GM21515 (cell line): ENCODE measurements around the gene LRRN2.

ENCODE experiments used
- ATAC-seq: cut with Tn5 transposase; IDR thresholded peaks from one replicate; pipeline ENCODE4 v1.9.1; 2021; ENCODE audit not compliant: unreplicated experiment

Gene LRRN2

DNA sequence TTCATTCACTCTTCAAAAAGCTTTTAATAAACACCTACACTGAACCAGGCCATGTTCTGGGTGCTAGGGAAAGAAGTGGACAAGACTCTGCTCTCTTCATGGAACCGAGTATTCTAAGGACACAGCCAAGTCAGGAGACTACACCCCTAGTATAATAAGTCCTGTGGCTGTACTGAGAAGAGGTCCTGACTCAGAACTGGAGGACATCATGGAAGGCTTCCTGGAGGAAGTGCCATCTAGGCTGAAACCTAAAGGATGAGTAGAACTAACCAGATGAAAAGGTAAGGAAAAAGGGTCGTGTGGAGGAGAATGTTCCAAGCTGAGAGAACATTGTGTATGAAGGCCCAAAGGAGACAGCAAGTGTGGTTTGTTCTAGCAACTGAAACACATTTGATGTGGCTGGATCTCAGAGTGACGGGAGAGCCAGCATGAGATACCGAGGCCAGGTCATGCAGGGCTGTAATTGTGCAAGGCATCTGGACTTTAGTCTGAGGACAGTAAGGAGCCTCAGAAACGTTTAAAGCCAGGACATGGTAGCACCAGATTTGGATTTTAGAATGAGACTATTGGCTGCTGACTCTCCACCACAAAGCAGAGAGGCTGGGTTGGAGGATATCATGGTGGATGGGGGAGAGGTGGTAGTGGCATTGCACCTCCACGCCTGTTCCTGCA is 82.5 kb downstream of the LRRN2 start:
- ATAC-seq: no peak

DNA sequence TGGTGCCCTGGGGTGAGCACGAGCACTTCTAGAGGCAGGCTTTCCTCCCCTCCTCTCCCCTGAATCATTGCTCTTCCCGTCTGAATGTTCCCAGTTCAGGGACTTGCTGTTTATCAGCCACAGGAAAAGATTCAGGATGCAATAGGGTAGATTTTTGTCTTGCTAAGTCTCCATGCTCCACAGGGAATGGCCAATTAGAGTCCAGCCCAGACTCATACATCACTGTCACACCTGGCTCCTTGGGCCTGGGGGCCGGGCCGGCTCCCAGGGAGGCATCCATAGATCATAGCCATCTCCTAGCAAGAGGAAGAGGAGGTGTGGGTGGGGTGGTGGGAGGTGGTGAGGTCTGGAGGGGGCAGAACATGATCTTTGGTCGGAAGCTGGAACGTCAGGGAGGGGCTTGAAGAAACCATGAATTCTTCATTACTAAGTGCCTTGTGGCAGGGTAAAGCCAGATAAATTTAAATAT is 83.4 kb downstream of the LRRN2 start:
- no peak for ATAC-seq

DNA sequence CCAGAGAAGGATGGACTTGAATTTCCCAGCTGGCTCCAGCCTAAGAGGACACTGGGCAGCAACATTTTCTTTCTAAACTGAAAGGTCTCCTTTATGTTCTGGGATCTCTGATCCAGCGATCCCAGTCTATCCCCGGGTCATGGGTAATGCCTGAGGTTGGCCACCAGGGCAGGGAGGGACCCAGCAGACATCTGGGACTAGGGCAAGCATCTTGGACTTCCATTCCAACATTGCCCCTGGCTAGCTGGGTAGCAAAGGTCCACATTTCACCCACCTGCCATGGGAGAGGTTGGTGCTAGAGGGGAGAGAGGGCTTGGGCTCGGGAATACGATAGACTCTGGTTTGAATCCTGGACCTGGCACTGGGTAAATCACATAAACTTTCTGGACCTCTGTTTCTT is 84.6 kb downstream of the LRRN2 start:
- ATAC-seq: no peak

DNA sequence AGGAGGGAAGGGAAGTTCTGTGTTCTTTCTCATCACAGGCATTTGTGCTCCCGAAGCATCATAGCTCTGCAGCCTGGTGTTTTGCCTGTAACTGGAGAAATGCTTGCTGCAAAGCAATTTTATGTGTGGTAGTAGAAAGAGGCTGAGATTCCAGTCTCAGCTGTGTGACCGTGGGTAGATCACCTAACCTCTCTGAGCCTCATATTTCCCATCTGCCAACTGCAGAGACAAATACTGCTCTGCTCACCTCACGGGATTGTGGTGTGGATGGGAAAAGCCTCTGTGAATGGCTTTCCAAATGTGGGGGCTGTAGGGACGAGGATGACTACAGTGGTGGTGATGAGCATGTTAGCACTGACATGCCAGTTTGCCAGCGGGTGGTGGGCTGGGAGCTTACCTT is 85.3 kb downstream of the LRRN2 start:
- no peak for ATAC-seq

DNA sequence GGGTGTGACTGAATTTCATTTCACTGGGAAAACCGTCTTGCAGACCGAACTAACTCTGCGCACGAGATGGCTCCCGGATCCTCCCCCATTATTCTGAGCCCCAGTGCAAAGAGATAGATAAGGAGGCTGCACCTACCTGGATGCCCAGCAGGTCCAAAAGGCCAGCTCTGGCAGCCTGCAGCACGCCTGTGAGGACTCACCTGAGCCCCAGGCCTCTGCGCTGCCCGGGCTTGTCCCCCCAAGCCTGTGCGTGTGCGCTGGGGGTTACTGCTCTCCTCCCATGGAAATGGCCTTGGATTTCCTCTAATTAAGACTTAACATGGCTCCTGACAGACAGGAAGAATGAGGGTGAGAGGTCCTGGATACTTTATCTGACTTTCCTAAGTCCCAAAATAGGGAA is 85.9 kb downstream of the LRRN2 start:
- ATAC-seq: no peak

DNA sequence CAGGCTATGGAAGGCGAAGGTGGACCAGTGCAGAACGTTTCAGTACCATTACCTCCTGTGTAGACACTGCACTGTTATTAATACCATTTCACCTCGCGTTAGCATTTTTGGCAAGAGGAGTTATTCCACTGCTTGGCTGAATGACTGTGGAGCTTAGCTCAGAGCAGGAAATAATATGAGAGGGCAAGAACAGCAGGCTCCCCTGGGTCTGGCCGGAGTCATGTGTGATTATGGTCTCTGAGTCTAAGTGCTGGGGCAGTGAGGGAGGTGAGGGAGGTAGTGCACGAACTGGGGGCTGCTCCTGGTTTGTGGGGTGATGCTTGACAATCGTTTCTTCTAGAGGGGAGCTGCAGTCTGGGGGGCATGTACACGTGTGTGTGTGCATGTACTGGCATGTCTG is 86.4 kb downstream of the LRRN2 start:
- ATAC-seq: no peak

DNA sequence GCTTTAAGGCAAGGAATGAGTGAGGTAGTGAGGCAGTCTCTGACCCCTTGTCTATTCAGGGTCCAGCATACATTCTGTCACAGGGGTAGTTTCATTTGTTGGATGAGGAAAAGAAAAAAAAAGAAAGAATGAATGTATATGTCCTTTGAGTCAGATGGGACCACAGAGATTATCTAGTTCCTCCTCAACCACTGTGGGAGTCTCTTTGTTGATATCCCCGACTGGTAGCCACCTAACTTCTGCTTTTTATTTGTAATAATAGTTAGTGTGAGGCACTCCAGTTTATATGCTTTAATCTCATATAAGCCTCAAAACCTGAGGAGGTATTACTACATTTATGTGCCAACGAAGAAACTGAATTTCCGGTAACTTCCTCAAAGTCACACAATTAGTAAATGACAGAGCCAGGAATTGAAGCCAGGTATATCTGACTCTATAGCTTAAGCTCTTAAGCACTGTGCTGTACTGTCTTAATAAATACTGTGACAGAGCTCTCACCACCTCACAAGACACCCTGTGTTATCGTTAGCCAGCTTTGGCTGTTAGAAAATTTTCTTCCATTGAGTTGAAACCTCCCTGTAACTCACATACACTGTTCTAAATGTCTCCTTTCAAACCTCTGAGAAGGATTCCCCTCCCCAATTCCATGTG is 87.1 kb downstream of the LRRN2 start:
- no peak for ATAC-seq

DNA sequence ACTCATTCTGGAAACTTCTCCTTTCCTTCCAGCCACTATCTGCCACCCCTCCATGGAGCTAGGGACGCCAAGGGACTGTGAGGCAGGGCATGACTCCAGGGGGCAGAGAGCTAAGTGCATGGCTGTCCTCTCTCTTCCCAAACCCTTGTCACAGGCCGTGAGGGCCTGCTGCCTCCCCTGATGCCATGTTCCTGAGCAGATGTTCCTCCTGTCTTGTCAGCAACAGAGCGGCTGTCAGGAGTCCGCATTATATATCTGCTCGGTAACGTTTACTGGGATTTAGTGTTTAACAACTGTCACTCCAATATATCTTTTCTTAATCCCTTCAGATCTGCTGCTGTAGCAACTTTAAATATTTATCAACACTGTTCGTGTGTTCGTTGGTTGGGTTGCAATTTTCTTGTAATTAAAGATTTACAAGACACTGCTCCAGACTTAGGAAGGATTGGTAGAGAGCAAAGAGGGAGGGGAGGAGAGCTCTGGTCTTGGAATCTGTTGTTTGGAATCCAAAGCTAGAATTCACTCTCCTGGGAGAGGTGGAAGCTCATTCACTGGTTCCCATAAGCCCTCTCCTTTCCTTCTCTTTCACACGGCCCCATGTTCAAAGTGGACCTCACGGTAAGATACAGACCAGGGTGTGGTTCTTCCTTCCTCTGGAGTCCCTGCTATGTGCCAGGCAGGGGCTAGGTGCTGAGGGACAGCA is 93.1 kb downstream of the LRRN2 start:
- no peak for ATAC-seq

DNA sequence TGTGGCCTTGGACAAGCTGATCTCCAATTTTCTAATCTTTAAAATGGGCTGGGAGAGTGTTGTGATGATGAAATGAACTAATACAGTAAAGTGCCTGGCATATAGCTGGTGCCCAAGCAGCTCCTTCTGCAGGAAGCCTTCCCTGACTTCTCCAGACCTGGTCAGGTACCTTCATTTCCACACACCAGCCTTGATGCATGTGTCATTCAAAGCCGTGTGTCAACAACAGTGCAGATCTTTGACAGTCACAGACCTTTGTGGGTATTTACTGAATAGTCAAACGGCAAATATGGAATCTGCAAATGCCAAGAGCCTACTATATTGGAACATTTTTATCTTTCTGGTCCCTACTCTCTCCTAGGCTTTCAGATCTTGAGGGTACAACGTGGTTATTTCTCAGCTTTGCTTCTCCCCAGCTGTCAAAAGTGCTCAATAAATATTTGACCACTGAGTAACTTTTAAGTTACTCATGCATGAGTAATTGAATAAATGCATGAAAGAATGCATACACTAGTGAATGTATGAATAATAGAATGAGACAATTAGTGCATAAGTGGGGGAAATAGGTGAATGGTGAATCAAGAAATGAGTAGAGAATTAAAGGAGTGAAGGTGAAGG is 94.0 kb downstream of the LRRN2 start:
- no peak for ATAC-seq

DNA sequence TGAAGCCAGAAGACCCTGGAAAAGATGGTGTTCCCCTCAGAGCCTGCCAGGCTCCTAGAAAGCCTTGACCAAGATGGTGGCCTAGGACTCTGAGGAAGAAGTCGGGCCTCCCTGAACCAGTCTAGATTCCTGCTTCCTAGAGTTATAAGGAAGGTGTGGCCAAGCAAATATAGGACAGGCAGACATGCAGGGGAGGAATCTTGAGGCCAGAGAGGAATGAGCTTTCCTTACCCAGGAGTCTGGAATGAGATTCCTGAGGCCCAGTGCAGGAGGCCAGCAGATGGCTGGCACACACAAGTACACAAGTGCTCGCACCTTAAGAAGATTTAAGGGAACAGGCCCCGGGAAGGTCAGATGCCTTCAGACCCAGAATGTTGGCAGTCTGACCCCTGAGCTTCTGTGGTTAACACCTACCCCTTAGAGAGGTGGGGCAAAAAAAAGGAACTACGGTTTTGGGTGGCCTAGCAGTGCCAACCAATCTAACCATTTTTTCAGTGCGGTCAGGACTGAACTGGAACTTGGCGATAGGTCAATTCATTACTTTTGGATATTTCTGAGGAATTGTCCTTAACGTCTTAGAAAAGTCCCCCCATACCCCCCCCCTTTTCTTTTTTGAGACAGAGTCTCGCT is 96.0 kb downstream of the LRRN2 start:
- no peak for ATAC-seq

DNA sequence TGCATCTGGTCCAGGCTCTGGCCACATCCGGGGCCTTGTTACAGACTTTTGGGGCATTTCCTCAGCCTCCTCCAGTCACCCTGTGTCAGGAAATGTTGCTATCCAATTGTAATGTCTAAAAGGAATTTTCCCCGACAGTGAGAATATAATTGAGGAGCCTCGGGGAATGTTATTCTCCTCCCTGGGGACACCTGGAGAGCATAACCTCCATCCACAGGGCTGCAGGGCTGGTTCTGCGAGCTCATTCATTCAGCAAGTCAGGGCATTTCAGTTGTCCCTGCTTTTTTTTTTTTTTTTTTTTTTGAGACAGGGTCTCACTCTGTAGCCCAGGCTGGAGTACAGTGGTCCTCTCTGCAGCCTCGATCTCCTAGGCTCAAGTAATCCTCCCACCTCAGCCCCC is 96.7 kb downstream of the LRRN2 start:
- no peak for ATAC-seq

DNA sequence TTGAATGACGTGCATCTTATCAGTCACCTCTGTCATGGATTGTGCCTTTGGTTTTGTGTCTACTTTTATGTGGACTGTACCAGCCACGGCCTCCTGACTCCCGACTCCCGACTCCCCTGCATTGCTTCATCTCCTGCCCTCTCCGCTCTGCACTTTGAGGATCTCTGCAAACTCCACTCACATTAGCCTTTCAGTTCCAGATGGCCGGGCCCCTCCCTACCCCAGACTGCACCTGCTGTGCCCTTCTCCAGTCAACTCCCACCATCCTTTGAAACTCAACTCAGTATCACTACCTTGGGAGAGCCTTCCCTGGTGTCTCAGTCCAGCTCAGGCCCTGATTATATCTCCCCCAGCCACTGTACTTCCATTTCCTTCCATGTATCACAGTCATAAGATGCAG is 97.9 kb downstream of the LRRN2 start:
- no peak for ATAC-seq

DNA sequence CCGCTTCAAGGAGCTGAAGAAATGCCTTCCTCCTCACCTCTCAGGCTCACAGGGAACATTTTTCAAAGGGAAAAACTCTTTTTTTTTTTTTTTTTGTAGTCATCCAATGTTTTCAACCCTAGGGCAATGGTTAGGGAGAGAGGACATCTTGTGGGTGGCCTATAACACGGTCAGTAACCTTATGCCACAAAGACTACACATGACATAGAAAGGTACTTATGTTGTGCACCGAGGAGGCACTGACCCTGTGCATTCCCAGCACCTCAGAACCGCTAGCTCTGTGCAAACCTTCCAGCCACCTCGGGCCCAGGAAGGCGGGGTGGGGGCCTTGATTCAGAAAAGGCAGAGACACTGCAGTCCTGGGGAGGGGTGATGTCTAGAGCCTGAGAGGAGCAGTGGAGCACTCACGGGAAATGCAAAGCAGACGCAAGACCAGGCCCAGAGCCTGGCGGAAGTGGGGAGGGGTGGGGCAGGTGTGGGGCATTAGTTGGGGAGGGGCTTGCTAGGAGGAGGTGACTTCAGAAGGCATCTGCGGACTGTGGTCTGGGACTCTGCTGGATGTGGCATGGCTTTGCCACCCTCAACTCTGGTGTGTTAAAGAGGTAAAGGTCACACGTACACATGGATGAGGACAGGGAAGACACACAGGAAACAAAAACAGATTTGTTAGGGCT is 100.7 kb downstream of the LRRN2 start:
- no peak for ATAC-seq

DNA sequence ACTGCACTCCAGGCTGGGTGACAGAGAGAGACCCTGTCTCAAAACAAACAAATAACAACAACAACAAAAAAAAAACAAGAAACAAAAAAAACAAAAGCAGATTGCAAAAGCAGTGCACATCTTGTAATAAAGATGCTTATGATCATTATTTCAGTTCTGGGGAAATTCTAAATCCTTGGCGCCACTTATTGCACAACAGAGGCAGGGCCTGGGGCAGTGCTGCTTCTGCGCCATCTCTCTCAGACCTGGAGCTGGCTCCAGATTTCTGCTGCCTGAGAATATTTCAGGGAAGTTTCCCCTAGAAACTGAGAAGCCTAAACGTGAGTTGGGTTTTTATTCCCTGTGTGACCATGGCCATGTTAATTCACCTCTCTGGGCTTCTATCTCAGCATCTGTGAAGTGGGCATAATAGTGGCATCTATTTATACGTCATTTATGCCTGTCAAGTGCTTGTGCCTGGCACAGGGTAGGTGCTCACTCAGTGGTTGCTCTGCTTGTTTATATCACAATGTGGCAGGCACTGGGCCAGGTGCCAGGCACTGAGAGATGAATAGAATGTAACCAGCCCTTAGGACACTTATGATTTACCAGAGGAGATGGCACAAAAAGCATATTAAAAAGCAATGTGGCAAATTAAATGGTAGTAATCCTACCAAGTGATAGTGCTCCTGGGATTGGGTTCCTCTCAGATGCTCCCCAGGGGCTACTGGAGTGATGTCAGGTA is 101.5 kb downstream of the LRRN2 start:
- ATAC-seq: no peak

DNA sequence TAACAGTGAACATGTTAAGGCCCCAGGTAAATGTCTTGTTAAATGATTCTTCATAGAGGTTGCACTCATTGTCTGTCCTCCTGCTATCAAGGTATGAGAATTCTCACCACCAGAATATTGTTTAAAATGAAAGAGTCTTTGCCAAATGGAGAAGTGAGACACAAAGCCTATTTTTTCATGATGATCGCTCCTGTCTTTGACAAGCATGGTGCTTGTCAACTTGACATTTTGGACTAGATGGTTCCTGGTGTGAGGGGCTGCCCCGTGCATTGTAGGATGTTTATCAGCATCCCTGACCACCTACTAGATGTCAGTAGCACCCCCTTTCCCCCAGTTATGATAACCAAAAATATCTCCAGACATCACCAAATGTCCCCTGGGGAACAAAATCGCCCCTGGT is 103.8 kb downstream of the LRRN2 start:
- ATAC-seq: no peak

DNA sequence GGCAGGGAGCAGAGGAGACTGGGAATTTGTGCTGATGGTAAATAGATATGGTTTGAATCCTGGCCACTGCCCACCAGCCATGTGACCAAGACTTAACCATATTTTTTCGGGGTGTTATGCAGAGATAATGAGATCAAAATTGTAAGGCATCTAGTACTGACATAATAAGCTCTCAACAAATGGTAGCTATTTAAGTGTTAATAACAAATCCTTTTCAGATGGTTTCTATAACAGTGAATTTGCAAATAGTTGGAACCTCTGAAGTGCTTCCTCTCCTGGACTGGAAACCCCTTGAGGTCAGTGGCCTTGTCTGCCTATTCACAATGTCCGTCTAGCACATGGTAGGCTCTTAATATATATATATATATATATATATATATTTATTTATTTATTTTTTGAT is 104.7 kb downstream of the LRRN2 start:
- ATAC-seq: no peak

DNA sequence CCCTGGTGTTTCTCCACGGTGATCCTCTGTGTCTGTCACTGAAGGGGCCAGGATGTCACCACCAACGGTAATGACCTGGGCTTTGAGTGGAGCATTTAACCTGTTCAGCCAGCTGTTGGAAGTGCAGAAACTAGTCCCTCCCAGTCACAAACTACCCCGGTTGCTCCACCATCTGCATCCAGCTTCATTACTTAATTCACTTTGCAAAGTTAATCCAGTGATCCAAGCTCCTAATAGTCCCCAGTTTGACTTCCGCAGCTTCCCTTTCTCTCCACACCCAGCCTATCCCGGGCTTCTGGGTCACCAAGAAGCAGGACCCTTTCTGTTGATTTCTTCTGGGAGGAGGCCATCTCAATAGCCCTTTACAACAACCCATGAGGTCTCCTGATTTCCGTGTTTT is 105.9 kb downstream of the LRRN2 start:
- no peak for ATAC-seq

DNA sequence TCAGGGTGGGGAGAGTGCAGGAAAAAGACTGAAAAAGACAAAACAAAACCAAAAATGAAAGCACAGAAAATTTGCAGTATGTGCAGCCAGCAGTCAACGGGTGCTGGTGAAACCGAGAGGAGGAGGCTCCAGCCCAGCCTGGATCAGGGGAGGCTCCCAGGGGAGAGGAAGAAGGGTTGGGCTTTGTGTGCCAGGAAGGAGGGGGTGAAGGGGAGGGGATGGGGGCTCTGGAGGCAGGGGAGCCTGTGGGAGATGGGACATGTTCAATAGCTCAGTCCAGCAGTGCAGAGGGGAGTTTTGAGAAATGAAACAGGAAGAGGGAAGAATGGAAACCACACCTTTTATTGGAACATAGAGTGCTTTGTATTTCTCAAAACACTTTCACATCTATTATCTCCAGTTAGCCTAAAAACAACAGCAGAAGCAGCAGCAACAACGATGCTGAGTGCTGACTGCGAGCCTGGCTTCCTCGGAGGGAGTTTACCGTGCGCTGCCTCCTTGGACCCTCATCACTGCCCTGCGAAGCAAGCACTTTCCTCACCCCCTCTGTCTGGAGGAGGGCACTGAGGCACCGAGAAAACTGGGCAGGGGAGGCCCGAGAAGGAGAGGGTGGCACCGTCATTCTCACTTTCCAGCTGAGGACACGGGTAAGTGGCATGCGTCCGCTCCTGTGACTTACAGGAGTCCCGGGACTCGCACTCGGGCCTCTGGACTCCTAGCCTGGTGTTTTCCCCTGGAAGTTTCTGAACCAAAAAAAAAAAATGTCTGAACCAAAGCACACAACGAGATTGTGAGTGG is 106.5 kb downstream of the LRRN2 start:
- peak; percentile 75 for ATAC-seq

DNA sequence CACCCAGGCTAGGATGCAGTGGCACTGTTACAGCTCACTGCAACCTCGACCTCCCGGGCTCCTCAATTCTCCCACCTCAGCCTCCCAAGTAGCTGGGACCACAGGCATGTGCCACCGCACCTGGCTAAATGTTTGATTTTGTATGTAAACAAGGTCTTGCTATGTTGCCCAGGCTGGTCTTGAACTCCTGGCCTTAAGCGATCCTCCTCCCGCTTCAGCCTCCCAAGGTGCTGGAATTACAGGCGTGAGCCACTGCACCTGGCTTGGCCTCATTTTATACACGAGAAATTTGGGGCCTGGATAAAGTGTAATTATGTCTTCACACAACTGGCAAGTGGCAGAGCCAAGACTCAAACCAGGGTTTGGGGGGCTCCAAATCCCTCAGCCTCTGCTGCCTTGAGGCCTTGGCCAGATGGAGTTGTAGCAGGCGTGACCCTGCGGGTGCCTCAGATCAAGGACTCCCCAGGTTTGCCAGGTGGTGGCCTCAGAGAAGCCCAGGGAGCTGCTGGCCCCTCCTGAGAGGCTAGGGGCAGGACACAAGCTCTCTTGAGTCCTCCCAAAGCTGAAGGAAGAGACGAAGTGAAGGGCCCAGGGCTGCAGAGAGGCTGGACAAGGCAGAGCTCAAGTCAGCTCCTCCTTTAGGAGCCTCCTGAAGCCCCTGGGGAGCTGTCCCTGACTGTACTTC is 107.6 kb downstream of the LRRN2 start:
- no peak for ATAC-seq
